ENCODE results near the gene KDSR. TPM values are rescaled to one million over a fixed set of nuclear protein-coding genes. Genes with fewer than 3 reads are reported as not detected.

Gene KDSR
- total RNA-seq, 1 experiment from 2014 or later = 108 TPM

DNA sequence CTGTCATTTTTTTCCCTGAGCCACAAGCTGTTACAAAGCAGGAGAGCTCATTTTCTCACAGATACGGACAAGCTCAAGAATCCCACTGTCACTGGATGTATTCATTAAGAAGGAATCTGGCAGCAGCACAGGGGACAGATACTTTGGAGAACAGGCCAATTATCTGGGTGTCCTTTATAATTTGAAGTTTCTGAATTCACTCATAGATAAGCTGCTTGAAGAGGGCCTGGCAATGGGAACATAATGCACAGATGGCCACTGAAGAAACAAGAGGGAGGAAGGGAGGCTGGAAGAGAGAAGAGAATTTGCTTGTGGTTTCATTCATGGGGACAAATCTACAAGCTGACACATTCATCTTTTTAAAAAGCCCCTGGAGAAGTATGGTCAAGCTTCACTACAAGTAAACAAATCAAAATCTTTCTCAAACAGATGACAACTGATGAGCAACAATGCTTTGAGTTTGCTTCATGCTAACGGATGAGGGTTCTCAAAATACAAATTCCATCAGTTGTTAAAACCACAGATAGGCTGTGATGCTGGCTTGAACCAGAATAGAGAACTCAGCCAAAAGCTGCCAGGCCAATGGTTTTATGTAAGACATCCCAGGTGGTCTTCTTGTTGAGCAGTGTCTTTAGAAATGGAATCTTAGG is 59.3 kb downstream of the KDSR start:
- intact Hi-C loops (cut with micrococcal nuclease) = no loop called here
- no peak overlapping the region for H3K27ac Mint-ChIP-seq (ENCODE audit: low read depth, unreplicated experiment)
- ChIA-PET CTCF (interaction anchor here (0.6 to 2.2 kb wide), 5 partner anchors 10 to 721 kb away, joined by 3 to 8 read pairs (median 4); no protein-coding TSS in a partner anchor), POLR2A (interaction anchor here (0.6 to 1.5 kb wide), 3 partner anchors 11 to 173 kb away, joined by 3 to 8 read pairs (median 3); partner anchors contain the start of gene BCL2)
- no peak for TF ChIP-seq CTCF (IDR thresholded peaks at IDR 0.05; ENCODE audit: unreplicated experiment)
- no peaks in the 10 kb centered on the region for H3K9me3 Mint-ChIP-seq (ENCODE audit: unreplicated experiment)
- DNase-seq (ENCODE audit: unreplicated experiment) = no peak
- BruUV-seq (replicated peaks) = no TSS peak
- H3K27me3 Mint-ChIP-seq (ENCODE audit: insufficient read depth, unreplicated experiment) = no peaks in the 10 kb centered on the region
- H3K36me3 Mint-ChIP-seq (ENCODE audit: insufficient read depth, unreplicated experiment) = no peaks in the 10 kb centered on the region
- H3K4me3 Mint-ChIP-seq (ENCODE audit: unreplicated experiment) = no peak overlapping the region
- no peaks in the 10 kb centered on the region for H3K4me1 Mint-ChIP-seq (ENCODE audit: insufficient read depth, unreplicated experiment)

- Mint-ChIP-seq H3K36me3 (ENCODE audit: insufficient read depth, unreplicated experiment) (no peaks in the 10 kb centered on the region), H3K9me3 (ENCODE audit: unreplicated experiment) (no peaks in the 10 kb centered on the region), H3K27ac (ENCODE audit: low read depth, unreplicated experiment) (no peak overlapping the region), H3K4me3 (ENCODE audit: unreplicated experiment) (no peak overlapping the region), H3K4me1 (ENCODE audit: insufficient read depth, unreplicated experiment) (no peaks in the 10 kb centered on the region), H3K27me3 (ENCODE audit: insufficient read depth, unreplicated experiment) (no peaks in the 10 kb centered on the region)
- intact Hi-C loops (cut with micrococcal nuclease) = no loop called here
- ChIA-PET POLR2A (interaction anchor here (0.6 to 1.5 kb wide), 3 partner anchors 12 to 172 kb away, joined by 3 to 8 read pairs (median 3); partner anchors contain the start of gene BCL2), CTCF (interaction anchor here (0.6 to 2.2 kb wide), 4 partner anchors 10 to 290 kb away, joined by 3 to 8 read pairs (median 3); partner anchors contain the start of gene BCL2)
- BruUV-seq (replicated peaks) = no TSS peak
- no peak for DNase-seq (ENCODE audit: unreplicated experiment)
- no peak for TF ChIP-seq CTCF (IDR thresholded peaks at IDR 0.05; ENCODE audit: unreplicated experiment)
Measured at GRCh38 chr18:63306819-63307550, 60.0 kb downstream of the KDSR start.

DNA sequence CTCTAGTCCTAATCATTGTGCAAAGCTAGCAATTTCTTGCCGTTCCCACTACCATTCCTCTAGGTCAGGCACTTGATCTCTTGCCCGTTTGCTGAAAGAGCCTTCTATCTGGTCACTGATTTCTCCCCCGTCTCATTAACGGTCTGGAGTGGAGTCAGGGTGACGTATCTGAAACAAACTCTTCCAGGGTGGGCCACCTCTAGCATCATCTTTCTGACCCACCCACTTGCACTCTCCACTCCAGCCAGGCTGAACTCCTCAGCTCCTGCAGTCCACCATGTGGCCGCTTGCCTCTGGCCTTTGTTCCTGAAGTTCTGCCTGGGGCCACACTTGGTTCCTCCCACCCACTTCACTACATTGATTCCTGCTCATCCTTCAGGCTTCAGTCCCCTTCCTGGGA is 60.8 kb downstream of the KDSR start:
- POLR2A ChIA-PET = no interaction called here
- intact Hi-C loops (cut with micrococcal nuclease) = no loop called here
- Mint-ChIP-seq H3K36me3 (ENCODE audit: insufficient read depth, unreplicated experiment) (no peaks in the 10 kb centered on the region), H3K27ac (ENCODE audit: low read depth, unreplicated experiment) (no peak overlapping the region), H3K4me1 (ENCODE audit: insufficient read depth, unreplicated experiment) (no peaks in the 10 kb centered on the region), H3K27me3 (ENCODE audit: insufficient read depth, unreplicated experiment) (no peaks in the 10 kb centered on the region), H3K9me3 (ENCODE audit: unreplicated experiment) (no peaks in the 10 kb centered on the region), H3K4me3 (ENCODE audit: unreplicated experiment) (no peak overlapping the region)
- DNase-seq (ENCODE audit: unreplicated experiment) = no peak
- CTCF ChIA-PET = interaction anchor here (1.0 to 2.2 kb wide), 3 partner anchors 11 to 289 kb away, joined by 3 to 8 read pairs (median 3); partner anchors contain the start of gene BCL2
- no peak for TF ChIP-seq CTCF (IDR thresholded peaks at IDR 0.05; ENCODE audit: unreplicated experiment)
- BruUV-seq (replicated peaks) = no TSS peak

DNA sequence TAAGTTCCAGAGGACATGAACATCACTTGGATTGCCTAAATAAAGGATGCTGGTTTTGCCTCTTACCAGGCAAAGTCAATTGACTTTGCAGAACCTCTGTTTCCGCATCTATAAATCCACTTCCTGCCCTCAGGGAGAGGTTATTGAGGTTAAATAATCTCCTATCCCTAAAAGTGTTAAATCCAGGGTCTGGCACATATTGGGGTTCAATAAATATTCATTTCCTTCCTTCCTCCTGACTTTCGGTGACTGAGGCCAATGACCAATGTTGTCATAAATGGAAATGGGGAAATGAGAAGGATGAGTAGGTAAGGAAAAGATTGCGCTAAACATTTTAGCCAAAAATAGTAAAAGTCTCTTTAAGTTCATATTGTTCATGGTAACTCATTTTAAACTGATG is 63.5 kb downstream of the KDSR start:
- intact Hi-C loops (cut with micrococcal nuclease) = no loop called here
- Mint-ChIP-seq H3K27ac (ENCODE audit: low read depth, unreplicated experiment) (no peak overlapping the region), H3K27me3 (ENCODE audit: insufficient read depth, unreplicated experiment) (no peaks in the 10 kb centered on the region), H3K4me3 (ENCODE audit: unreplicated experiment) (no peak overlapping the region), H3K36me3 (ENCODE audit: insufficient read depth, unreplicated experiment) (no peaks in the 10 kb centered on the region), H3K9me3 (ENCODE audit: unreplicated experiment) (no peaks in the 10 kb centered on the region), H3K4me1 (ENCODE audit: insufficient read depth, unreplicated experiment) (no peaks in the 10 kb centered on the region)
- TF ChIP-seq CTCF (IDR thresholded peaks at IDR 0.05; ENCODE audit: unreplicated experiment) = no peak
- CTCF ChIA-PET = no interaction called here
- BruUV-seq (replicated peaks) = no TSS peak
- POLR2A ChIA-PET = no interaction called here
- DNase-seq (ENCODE audit: unreplicated experiment) = no peak

Measured in MCF 10A (cell line).